Measurements from ENCODE around the gene GOSR2. TPM values are rescaled to one million over a fixed set of nuclear protein-coding genes. Genes with fewer than 3 reads are reported as not detected.

The GOSR2 gene
- polyA plus RNA-seq, 1 of the 3 experiments (the other 2 are of a cell fraction): 74.2 TPM

DNA sequence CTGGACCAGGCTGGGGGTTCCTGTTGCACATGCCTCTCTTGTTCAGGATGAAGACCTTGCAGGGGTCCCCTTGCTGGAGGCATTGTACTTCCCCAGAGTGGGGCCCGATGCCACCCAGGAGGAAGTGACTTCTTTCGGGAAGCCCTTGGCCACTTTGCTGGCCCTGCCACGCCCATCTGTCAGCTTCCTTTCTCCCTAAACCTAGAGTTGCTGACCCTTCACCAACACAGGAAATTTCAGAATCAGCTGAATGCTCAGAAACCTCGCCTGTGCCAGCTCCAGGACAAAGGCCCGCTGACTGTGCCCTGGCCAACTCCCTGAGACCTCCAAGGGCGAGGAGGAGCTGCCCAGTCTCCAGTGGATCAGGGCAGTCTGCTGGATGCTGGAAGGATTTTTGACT, 44.9 kb upstream of the GOSR2 start:
- H3F3A ChIP-seq (replicated peaks; ENCODE audit: insufficient read depth): no peaks in the 10 kb centered on the region
- H3K79me2 ChIP-seq (ENCODE audit: insufficient read depth): no peaks in the 10 kb centered on the region
- H3K4me3 ChIP-seq (ENCODE audit: low read depth in 2 of 2, low read length in 1 of 2): no peak overlapping the region
- no peak for DNase-seq
- H3K9me2 ChIP-seq: no peaks in the 10 kb centered on the region
- H3K27me3 ChIP-seq (ENCODE audit: insufficient read depth): peaks cover 14% of the 10 kb centered on the region; the same call in 1 of the 2 replicates
- CTCF ChIA-PET: interaction anchor here (1.1 to 1.9 kb wide), 4 partner anchors 11 to 65 kb away, joined by 3 to 6 read pairs (median 4); no protein-coding TSS in a partner anchor
- WGBS (ENCODE audit: low lambda C conversion rate): 37% methylated on average over 6 of the region's 6 CpGs
- H2AFZ ChIP-seq (ENCODE audit: low read depth): no peak overlapping the region
- TF ChIP-seq CHD2 (IDR thresholded peaks at IDR 0.05; ENCODE audit: low read length, partially characterized antibody) (no peak), SMC3 (IDR thresholded peaks at IDR 0.05; ENCODE audit: low read depth, low read length) (no peak), NFIC (IDR thresholded peaks at IDR 0.05; ENCODE audit: borderline replicate concordance) (no peak), RCOR1 (IDR thresholded peaks at IDR 0.05; ENCODE audit: low read length) (no peak), EZH2phosphoT487 (IDR thresholded peaks at IDR 0.05; ENCODE audit: borderline replicate concordance, low read depth) (no peak), YY1 (IDR thresholded peaks at IDR 0.05; ENCODE audit: low read depth) (no peak), JUND (IDR thresholded peaks at IDR 0.05) (no peak), EP300 (IDR thresholded peaks at IDR 0.05; ENCODE audit: borderline replicate concordance in 1 of 2, low read depth in 1 of 2, low read length in 1 of 2) (no peak), TCF12 (IDR thresholded peaks at IDR 0.05) (no peak), RAD21 (IDR thresholded peaks at IDR 0.05; ENCODE audit: low read length) (no peak), MEF2A (IDR thresholded peaks at IDR 0.05; ENCODE audit: borderline replicate concordance, low read depth) (no peak), FOXM1 (IDR thresholded peaks at IDR 0.05; ENCODE audit: low read depth) (no peak), FOSL2 (IDR thresholded peaks at IDR 0.05; ENCODE audit: borderline replicate concordance, low read depth) (no peak)
- TF ChIP-seq, protein P1, sequence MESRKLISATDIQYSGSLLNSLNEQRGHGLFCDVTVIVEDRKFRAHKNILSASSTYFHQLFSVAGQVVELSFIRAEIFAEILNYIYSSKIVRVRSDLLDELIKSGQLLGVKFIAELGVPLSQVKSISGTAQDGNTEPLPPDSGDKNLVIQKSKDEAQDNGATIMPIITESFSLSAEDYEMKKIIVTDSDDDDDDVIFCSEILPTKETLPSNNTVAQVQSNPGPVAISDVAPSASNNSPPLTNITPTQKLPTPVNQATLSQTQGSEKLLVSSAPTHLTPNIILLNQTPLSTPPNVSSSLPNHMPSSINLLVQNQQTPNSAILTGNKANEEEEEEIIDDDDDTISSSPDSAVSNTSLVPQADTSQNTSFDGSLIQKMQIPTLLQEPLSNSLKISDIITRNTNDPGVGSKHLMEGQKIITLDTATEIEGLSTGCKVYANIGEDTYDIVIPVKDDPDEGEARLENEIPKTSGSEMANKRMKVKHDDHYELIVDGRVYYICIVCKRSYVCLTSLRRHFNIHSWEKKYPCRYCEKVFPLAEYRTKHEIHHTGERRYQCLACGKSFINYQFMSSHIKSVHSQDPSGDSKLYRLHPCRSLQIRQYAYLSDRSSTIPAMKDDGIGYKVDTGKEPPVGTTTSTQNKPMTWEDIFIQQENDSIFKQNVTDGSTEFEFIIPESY (IDR thresholded peaks at IDR 0.05; ENCODE audit: borderline replicate concordance, low read depth): no peak
- TF ChIP-seq, protein P2, sequence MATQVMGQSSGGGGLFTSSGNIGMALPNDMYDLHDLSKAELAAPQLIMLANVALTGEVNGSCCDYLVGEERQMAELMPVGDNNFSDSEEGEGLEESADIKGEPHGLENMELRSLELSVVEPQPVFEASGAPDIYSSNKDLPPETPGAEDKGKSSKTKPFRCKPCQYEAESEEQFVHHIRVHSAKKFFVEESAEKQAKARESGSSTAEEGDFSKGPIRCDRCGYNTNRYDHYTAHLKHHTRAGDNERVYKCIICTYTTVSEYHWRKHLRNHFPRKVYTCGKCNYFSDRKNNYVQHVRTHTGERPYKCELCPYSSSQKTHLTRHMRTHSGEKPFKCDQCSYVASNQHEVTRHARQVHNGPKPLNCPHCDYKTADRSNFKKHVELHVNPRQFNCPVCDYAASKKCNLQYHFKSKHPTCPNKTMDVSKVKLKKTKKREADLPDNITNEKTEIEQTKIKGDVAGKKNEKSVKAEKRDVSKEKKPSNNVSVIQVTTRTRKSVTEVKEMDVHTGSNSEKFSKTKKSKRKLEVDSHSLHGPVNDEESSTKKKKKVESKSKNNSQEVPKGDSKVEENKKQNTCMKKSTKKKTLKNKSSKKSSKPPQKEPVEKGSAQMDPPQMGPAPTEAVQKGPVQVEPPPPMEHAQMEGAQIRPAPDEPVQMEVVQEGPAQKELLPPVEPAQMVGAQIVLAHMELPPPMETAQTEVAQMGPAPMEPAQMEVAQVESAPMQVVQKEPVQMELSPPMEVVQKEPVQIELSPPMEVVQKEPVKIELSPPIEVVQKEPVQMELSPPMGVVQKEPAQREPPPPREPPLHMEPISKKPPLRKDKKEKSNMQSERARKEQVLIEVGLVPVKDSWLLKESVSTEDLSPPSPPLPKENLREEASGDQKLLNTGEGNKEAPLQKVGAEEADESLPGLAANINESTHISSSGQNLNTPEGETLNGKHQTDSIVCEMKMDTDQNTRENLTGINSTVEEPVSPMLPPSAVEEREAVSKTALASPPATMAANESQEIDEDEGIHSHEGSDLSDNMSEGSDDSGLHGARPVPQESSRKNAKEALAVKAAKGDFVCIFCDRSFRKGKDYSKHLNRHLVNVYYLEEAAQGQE (IDR thresholded peaks at IDR 0.05; ENCODE audit: low read depth, low read length): no peak
- TF ChIP-seq, protein P3, sequence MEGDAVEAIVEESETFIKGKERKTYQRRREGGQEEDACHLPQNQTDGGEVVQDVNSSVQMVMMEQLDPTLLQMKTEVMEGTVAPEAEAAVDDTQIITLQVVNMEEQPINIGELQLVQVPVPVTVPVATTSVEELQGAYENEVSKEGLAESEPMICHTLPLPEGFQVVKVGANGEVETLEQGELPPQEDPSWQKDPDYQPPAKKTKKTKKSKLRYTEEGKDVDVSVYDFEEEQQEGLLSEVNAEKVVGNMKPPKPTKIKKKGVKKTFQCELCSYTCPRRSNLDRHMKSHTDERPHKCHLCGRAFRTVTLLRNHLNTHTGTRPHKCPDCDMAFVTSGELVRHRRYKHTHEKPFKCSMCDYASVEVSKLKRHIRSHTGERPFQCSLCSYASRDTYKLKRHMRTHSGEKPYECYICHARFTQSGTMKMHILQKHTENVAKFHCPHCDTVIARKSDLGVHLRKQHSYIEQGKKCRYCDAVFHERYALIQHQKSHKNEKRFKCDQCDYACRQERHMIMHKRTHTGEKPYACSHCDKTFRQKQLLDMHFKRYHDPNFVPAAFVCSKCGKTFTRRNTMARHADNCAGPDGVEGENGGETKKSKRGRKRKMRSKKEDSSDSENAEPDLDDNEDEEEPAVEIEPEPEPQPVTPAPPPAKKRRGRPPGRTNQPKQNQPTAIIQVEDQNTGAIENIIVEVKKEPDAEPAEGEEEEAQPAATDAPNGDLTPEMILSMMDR (IDR thresholded peaks at IDR 0.05): no peak
- TF ChIP-seq, protein P4, sequence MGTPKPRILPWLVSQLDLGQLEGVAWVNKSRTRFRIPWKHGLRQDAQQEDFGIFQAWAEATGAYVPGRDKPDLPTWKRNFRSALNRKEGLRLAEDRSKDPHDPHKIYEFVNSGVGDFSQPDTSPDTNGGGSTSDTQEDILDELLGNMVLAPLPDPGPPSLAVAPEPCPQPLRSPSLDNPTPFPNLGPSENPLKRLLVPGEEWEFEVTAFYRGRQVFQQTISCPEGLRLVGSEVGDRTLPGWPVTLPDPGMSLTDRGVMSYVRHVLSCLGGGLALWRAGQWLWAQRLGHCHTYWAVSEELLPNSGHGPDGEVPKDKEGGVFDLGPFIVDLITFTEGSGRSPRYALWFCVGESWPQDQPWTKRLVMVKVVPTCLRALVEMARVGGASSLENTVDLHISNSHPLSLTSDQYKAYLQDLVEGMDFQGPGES (IDR thresholded peaks at IDR 0.05; ENCODE audit: low read depth, low read length): no peak
- H3K9me3 ChIP-seq: no peaks in the 10 kb centered on the region
- H3K36me3 ChIP-seq (replicated peaks in 1 of 2; ENCODE audit: control insufficient read depth in 1 of 2, insufficient read depth in 2 of 2, low read length in 1 of 2): no peaks in the 10 kb centered on the region
- no peak overlapping the region for H3K9ac ChIP-seq
- H4K20me1 ChIP-seq (ENCODE audit: insufficient read depth): no peaks in the 10 kb centered on the region
- POLR2A ChIA-PET: no interaction called here
- H3K4me1 ChIP-seq (ENCODE audit: control insufficient read depth in 1 of 2, insufficient read depth in 2 of 2, low read depth in 1 of 2, low read length in 1 of 2): no peaks in the 10 kb centered on the region; a peak in 1 of 4 replicates
- H3K4me2 ChIP-seq: no peak overlapping the region
- H3K27ac ChIP-seq (ENCODE audit: low read depth in 2 of 2, low read length in 1 of 2): no peak overlapping the region
